Upper lobe of left lung (tissue), 4 donors: ENCODE results near the gene RFX2.

ENCODE experiments used
- EP300 ChIP-seq, 4 donors: sonication (generic); formaldehyde crosslinking; IDR thresholded peaks; one replicate each; pipeline ENCODE4 v1.5.1; 2017; ENCODE audit warnings: antibody characterized with exemption in 4 of 4, control low read depth in 2 of 4
- POLR2A ChIP-seq, 4 donors: fragments of 450-650 bp; IDR thresholded peaks; one replicate each; pipeline ENCODE4 v1.5.1; 2016 to 2017; ENCODE audit warnings: antibody characterized with exemption in 4 of 4, mild to moderate bottlenecking in 2 of 4
- POLR2AphosphoS5 ChIP-seq, 2 donors: sonication (generic); formaldehyde crosslinking; IDR thresholded peaks; one replicate each; pipeline ENCODE4 v1.5.1; 2017; ENCODE audit warnings: antibody characterized with exemption in 2 of 2
- TF ChIP-seq, protein P1 (sequence below), 6 experiments: fragments of 450-650 bp in 4 of 6; fragments of 200-600 bp in 2 of 6; sonication (generic) in 2 of 6; IDR thresholded peaks; one replicate each; pipeline ENCODE4 v1.5.1; 2016 to 2019; ENCODE audit warnings: antibody characterized with exemption in 6 of 6

DNA sequence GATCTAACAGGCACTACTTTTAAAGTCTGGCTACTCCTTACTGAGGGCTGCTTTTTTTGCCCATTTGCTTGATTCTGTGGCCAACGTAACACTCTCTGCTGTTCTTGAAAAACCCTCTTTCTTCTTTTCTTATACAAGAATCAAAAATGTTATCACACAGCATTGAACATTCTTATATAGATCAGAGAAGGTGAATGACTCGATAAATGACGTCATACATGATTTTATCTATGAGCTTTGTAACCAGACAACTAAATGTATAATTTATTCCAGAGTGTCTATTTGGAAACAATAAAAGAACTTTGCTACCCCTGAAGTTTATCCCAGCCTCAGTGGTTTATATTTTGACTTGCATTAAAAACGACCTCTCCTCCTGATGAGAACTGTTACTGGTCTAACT is 12.4 kb downstream of the RFX2 start:
- TF ChIP-seq, protein P1, sequence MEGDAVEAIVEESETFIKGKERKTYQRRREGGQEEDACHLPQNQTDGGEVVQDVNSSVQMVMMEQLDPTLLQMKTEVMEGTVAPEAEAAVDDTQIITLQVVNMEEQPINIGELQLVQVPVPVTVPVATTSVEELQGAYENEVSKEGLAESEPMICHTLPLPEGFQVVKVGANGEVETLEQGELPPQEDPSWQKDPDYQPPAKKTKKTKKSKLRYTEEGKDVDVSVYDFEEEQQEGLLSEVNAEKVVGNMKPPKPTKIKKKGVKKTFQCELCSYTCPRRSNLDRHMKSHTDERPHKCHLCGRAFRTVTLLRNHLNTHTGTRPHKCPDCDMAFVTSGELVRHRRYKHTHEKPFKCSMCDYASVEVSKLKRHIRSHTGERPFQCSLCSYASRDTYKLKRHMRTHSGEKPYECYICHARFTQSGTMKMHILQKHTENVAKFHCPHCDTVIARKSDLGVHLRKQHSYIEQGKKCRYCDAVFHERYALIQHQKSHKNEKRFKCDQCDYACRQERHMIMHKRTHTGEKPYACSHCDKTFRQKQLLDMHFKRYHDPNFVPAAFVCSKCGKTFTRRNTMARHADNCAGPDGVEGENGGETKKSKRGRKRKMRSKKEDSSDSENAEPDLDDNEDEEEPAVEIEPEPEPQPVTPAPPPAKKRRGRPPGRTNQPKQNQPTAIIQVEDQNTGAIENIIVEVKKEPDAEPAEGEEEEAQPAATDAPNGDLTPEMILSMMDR (IDR thresholded peaks at IDR 0.05) = no peak
- TF ChIP-seq EP300 (IDR thresholded peaks at IDR 0.05) (no peak), POLR2AphosphoS5 (IDR thresholded peaks at IDR 0.05) (no peak), POLR2A (IDR thresholded peaks at IDR 0.05) (no peak)
